ENCODE results near the gene DUOX1. TPM values are rescaled to one million over a fixed set of nuclear protein-coding genes. Genes with fewer than 3 reads are reported as not detected.

The DUOX1 gene
- total RNA-seq, 1 donor from 2014 or later: 0.07 TPM

- Mint-ChIP-seq H3K27me3 (ENCODE audit: low read depth, unreplicated experiment) (peaks cover 28% of the 10 kb centered on the region), H3K9me3 (ENCODE audit: unreplicated experiment) (no peaks in the 10 kb centered on the region), H3K4me3 (ENCODE audit: unreplicated experiment) (no peak overlapping the region), H3K27ac (ENCODE audit: unreplicated experiment) (no peak overlapping the region), H3K4me1 (ENCODE audit: low read depth, unreplicated experiment) (no peaks in the 10 kb centered on the region), H3K36me3 (ENCODE audit: low read depth, unreplicated experiment) (peaks cover 2% of the 10 kb centered on the region)
- H3K4me1 ChIP-seq (ENCODE audit: insufficient read depth, low read length): no peaks in the 10 kb centered on the region
- no peaks in the 10 kb centered on the region for H3K79me2 ChIP-seq (ENCODE audit: insufficient read depth, low read length)
- no peak for FAIRE-seq
- H3K36me3 ChIP-seq (ENCODE audit: insufficient read depth, low read length): no peaks in the 10 kb centered on the region
- TF ChIP-seq EZH2 (IDR thresholded peaks at IDR 0.05; ENCODE audit: insufficient read depth, low read length) (no peak), CTCF (IDR thresholded peaks at IDR 0.05; ENCODE audit: insufficient read depth, low read depth, low read length) (no peak)
- H2AFZ ChIP-seq (ENCODE audit: low read depth, low read length): no peak overlapping the region
- H3K4me2 ChIP-seq (ENCODE audit: low read length): no peak overlapping the region
- H3K27me3 ChIP-seq (ENCODE audit: insufficient read depth, low read length): peaks cover 7% of the 10 kb centered on the region
- no peaks in the 10 kb centered on the region for H4K20me1 ChIP-seq (ENCODE audit: insufficient read depth, low read length)
- no peak for DNase-seq (ENCODE audit: low read depth)
- no peaks in the 10 kb centered on the region for H3K9me3 ChIP-seq (ENCODE audit: insufficient read depth, low read depth, low read length)
- no peak overlapping the region for H3K27ac ChIP-seq (ENCODE audit: low read depth, low read length)
- no peak overlapping the region for H3K9ac ChIP-seq (ENCODE audit: low read length)
- no peak overlapping the region for H3K4me3 ChIP-seq (ENCODE audit: insufficient read depth, low read depth, low read length)
Measured at GRCh38 chr15:45143946-45144345, 14.2 kb downstream of the DUOX1 start.

- no peaks in the 10 kb centered on the region for H4K20me1 ChIP-seq (ENCODE audit: insufficient read depth, low read length)
- DNase-seq (ENCODE audit: low read depth): no peak
Measured at GRCh38 chr15:45144775-45145174, 15.0 kb downstream of the DUOX1 start.

More at GRCh38 chr15:45144775-45145174, 15.0 kb downstream of the DUOX1 start:
- no peak for FAIRE-seq
- Histone ChIP-seq H3K9me3 (ENCODE audit: insufficient read depth, low read depth, low read length) (no peaks in the 10 kb centered on the region), H3K4me2 (ENCODE audit: low read length) (no peak overlapping the region), H3K27ac (ENCODE audit: low read depth, low read length) (no peak overlapping the region), H3K9ac (ENCODE audit: low read length) (no peak overlapping the region), H3K79me2 (ENCODE audit: insufficient read depth, low read length) (no peaks in the 10 kb centered on the region), H3K36me3 (ENCODE audit: insufficient read depth, low read length) (no peaks in the 10 kb centered on the region), H3K4me3 (ENCODE audit: insufficient read depth, low read depth, low read length) (no peak overlapping the region), H2AFZ (ENCODE audit: low read depth, low read length) (no peak overlapping the region), H3K4me1 (ENCODE audit: insufficient read depth, low read length) (no peaks in the 10 kb centered on the region), H3K27me3 (ENCODE audit: insufficient read depth, low read length) (peaks cover 7% of the 10 kb centered on the region)
- TF ChIP-seq CTCF (IDR thresholded peaks at IDR 0.05; ENCODE audit: insufficient read depth, low read depth, low read length) (no peak), EZH2 (IDR thresholded peaks at IDR 0.05; ENCODE audit: insufficient read depth, low read length) (no peak)
- Mint-ChIP-seq H3K27me3 (ENCODE audit: low read depth, unreplicated experiment) (peaks cover 28% of the 10 kb centered on the region), H3K27ac (ENCODE audit: unreplicated experiment) (no peak overlapping the region), H3K36me3 (ENCODE audit: low read depth, unreplicated experiment) (peaks cover 2% of the 10 kb centered on the region), H3K9me3 (ENCODE audit: unreplicated experiment) (no peaks in the 10 kb centered on the region), H3K4me3 (ENCODE audit: unreplicated experiment) (no peak overlapping the region), H3K4me1 (ENCODE audit: low read depth, unreplicated experiment) (no peaks in the 10 kb centered on the region)

Data from astrocyte (in vitro differentiated cells and primary cell).